HG03045 (cell line): ENCODE results near the gene KRT80.

Experiments
- ATAC-seq: cut with Tn5 transposase; IDR thresholded peaks from one replicate; pipeline ENCODE4 v1.9.1; 2021; ENCODE audit warnings: mild to moderate bottlenecking, moderate library complexity; ENCODE audit not compliant: unreplicated experiment

KRT80 gene

GRCh38 chr12:52199294-52199919, 7.6 kb upstream of the KRT80 start:
- ATAC-seq, result no peak

- no peak for ATAC-seq
Observed at GRCh38 chr12:52198454-52199215, 6.8 kb upstream of the KRT80 start.

GRCh38 chr12:52197371-52198231, 5.8 kb upstream of the KRT80 start:
- no peak for ATAC-seq

- ATAC-seq, result no peak
Observed at GRCh38 chr12:52195065-52195730, 3.4 kb upstream of the KRT80 start.

GRCh38 chr12:52193991-52194390, 2.2 kb upstream of the KRT80 start:
- ATAC-seq, result no peak

GRCh38 chr12:52193532-52193931, 1.7 kb upstream of the KRT80 start:
- no peak for ATAC-seq

GRCh38 chr12:52190860-52191729, 719 bp downstream of the KRT80 start:
- no peak for ATAC-seq

- ATAC-seq, result no peak
Observed at GRCh38 chr12:52189376-52190174, 2.2 kb downstream of the KRT80 start.

- ATAC-seq, result no peak
Observed at GRCh38 chr12:52188658-52189057, 3.2 kb downstream of the KRT80 start.

- no peak for ATAC-seq
Observed at GRCh38 chr12:52187640-52188039, 4.2 kb downstream of the KRT80 start.

GRCh38 chr12:52187206-52187605, 4.6 kb downstream of the KRT80 start:
- ATAC-seq, result no peak

GRCh38 chr12:52186118-52186840, 5.5 kb downstream of the KRT80 start:
- no peak for ATAC-seq

- no peak for ATAC-seq
Observed at GRCh38 chr12:52185400-52185967, 6.3 kb downstream of the KRT80 start.

- ATAC-seq, result no peak
Observed at GRCh38 chr12:52184813-52185212, 7.0 kb downstream of the KRT80 start.

GRCh38 chr12:52183971-52184370, 7.8 kb downstream of the KRT80 start:
- ATAC-seq, result no peak

GRCh38 chr12:52183544-52183910, 8.3 kb downstream of the KRT80 start:
- no peak for ATAC-seq

GRCh38 chr12:52182898-52183543, 8.8 kb downstream of the KRT80 start:
- ATAC-seq, result no peak

- ATAC-seq, result no peak
Observed at GRCh38 chr12:52182384-52182783, 9.4 kb downstream of the KRT80 start.
